Kidney epithelial cell (primary cell): Measurements from ENCODE around the gene LLCFC1. TPM values are rescaled to one million over a fixed set of nuclear protein-coding genes. Genes with fewer than 3 reads are reported as not detected.

ENCODE experiments used
- DNase-seq: peaks from one replicate; pipeline ENCODE4 v3.0.0-alpha.2; 2010; ENCODE audit warnings: low read depth
- H3K27me3 ChIP-seq: 2 replicates; pipeline ENCODE4 v1.6.0; 2011; ENCODE audit warnings: low read length; ENCODE audit not compliant: control insufficient read depth, insufficient read depth
- H3K36me3 ChIP-seq: 2 replicates; pipeline ENCODE4 v1.5.1; 2011; ENCODE audit warnings: low read length; ENCODE audit not compliant: control insufficient read depth, insufficient read depth
- H3K4me3 ChIP-seq: 2 replicates; pipeline ENCODE4 v1.5.1; 2011; ENCODE audit warnings: low read depth, mild to moderate bottlenecking, control low read depth, low read length
- CTCF ChIP-seq: IDR thresholded peaks from 2 replicates; pipeline ENCODE4 v1.5.1; 2011; ENCODE audit warnings: mild to moderate bottlenecking, moderate library complexity, low read length, control low read depth, inconsistent platforms; ENCODE audit not compliant: insufficient read depth, poor library complexity, severe bottlenecking
- total RNA-seq: library from RNA; depleted of rRNA; stranded (reverse); fragments of >200 nt; gene quantifications from 2 replicates; pipeline ENCODE4 v1.2.3, GENCODE V29; 2015

LLCFC1 gene
- total RNA-seq, 1 donor from 2014 or later = not detected

GRCh38 chr7:142919656-142920055, 19.6 kb upstream of the LLCFC1 start:
- no peak for TF ChIP-seq CTCF

GRCh38 chr7:142923391-142923790, 15.9 kb upstream of the LLCFC1 start:
- no peaks in the 10 kb centered on the region for H3K36me3 ChIP-seq
- no peak for TF ChIP-seq CTCF
- no peak overlapping the region for H3K4me3 ChIP-seq
- H3K27me3 ChIP-seq = no peaks in the 10 kb centered on the region
- DNase-seq = no peak

More at GRCh38 chr7:142919656-142920055, 19.6 kb upstream of the LLCFC1 start:
- no peaks in the 10 kb centered on the region for H3K36me3 ChIP-seq
- H3K4me3 ChIP-seq = no peak overlapping the region
- DNase-seq = no peak
- H3K27me3 ChIP-seq = no peaks in the 10 kb centered on the region

- Histone ChIP-seq H3K36me3 (no peaks in the 10 kb centered on the region), H3K27me3 (no peaks in the 10 kb centered on the region), H3K4me3 (no peak overlapping the region)
- no peak for TF ChIP-seq CTCF
- no peak for DNase-seq
Measured at GRCh38 chr7:142925413-142925812, 13.9 kb upstream of the LLCFC1 start.

- no peaks in the 10 kb centered on the region for H3K36me3 ChIP-seq
- DNase-seq = no peak
- H3K4me3 ChIP-seq = no peak overlapping the region
- no peak for TF ChIP-seq CTCF
- H3K27me3 ChIP-seq = no peaks in the 10 kb centered on the region
Measured at GRCh38 chr7:142927085-142927745, 12.1 kb upstream of the LLCFC1 start.

- DNase-seq = no peak
- TF ChIP-seq CTCF = no peak
- H3K36me3 ChIP-seq = no peaks in the 10 kb centered on the region
Measured at GRCh38 chr7:142927949-142928348, 11.3 kb upstream of the LLCFC1 start.

More at GRCh38 chr7:142927949-142928348, 11.3 kb upstream of the LLCFC1 start:
- no peak overlapping the region for H3K4me3 ChIP-seq
- H3K27me3 ChIP-seq = no peaks in the 10 kb centered on the region
